Fibroblast of lung (primary cell): Measurements from ENCODE around the gene OPA1.

Experiments
- CTCF ChIP-seq, 2 donors: IDR thresholded peaks in 1 of 2; conservative IDR thresholded peaks in 1 of 2; 1 replicate in 1 of 2; 2 replicates in 1 of 2; pipeline ENCODE4 v1.5.1; 2011 to 2012; ENCODE audit warnings: low read length in 2 of 2, control low read depth in 1 of 2, inconsistent platforms in 1 of 2, low read depth in 1 of 2, mild to moderate bottlenecking in 1 of 2
- EZH2 ChIP-seq: IDR thresholded peaks from 2 replicates; pipeline ENCODE4 v1.5.1; 2012; ENCODE audit warnings: low read length, control low read depth, mild to moderate bottlenecking; ENCODE audit errors: missing control alignments

GRCh38 chr3:193563426-193563825 lies 29.6 kb upstream of the OPA1 start:
- TF ChIP-seq CTCF (conservative IDR thresholded peaks at IDR 0.05 in 1 of 2, IDR thresholded peaks at IDR 0.05 in 1 of 2; ENCODE audit: low read depth in 1 of 2, low read length in 2 of 2), result no peak
- no peak for TF ChIP-seq EZH2
